HL-60/S4 treated with retinoic acid at 250 ng/mL for 4 days and 3 days (cell line): ENCODE measurements around the gene MRPL18.

Experiments used
- in situ Hi-C: fragments of 300-500 bp; cut with MboI; formaldehyde crosslinking; loops from 2 replicates; pipeline ENCODE4 v1.7.0; 2022; ENCODE audit warnings: low sequenced_read_pairs

Gene MRPL18

GRCh38 chr6:159838020-159838744 is 47.9 kb downstream of the MRPL18 start:
- in situ Hi-C loops, result no loop called here

GRCh38 chr6:159842035-159842434 is 51.8 kb downstream of the MRPL18 start:
- in situ Hi-C loops, result no loop called here

- in situ Hi-C loops, result no loop called here
Measured at GRCh38 chr6:159844737-159845645, 54.7 kb downstream of the MRPL18 start.
